ENCODE data around the gene HYDIN. TPM values are rescaled to one million over a fixed set of nuclear protein-coding genes. Genes with fewer than 3 reads are reported as not detected.

Gene HYDIN
- total and polyA plus RNA-seq, 2 donors (not counting 1 experiment from before 2014, with no cell fraction given), result 0.54 to 1.7 TPM

- no peak overlapping the region for H2AFZ ChIP-seq (ENCODE audit: low read length)
- DNase-seq (ENCODE audit: low read depth in 2 of 2), result no peak
- H3K79me2 ChIP-seq (ENCODE audit: control insufficient read depth, insufficient read depth, low read length), result peaks cover 47% of the 10 kb centered on the region
- TF ChIP-seq CTCF (conservative IDR thresholded peaks at IDR 0.05 in 1 of 2, IDR thresholded peaks at IDR 0.05 in 1 of 2; ENCODE audit: low read depth in 1 of 2, low read length in 2 of 2) (no peak), EZH2 (IDR thresholded peaks at IDR 0.05; ENCODE audit: low read length, missing control alignments) (no peak)
- no peak overlapping the region for H3K4me2 ChIP-seq (ENCODE audit: extremely low read depth, insufficient read depth, low read length)
- H3K4me1 ChIP-seq (ENCODE audit: control insufficient read depth, extremely low read depth, insufficient read depth, low read length), result no peaks in the 10 kb centered on the region
- no peaks in the 10 kb centered on the region for H4K20me1 ChIP-seq (ENCODE audit: control insufficient read depth, extremely low read depth, insufficient read depth, low read length)
- H3K27me3 ChIP-seq (ENCODE audit: control insufficient read depth, insufficient read depth, low read length), result no peaks in the 10 kb centered on the region
- H3K27ac ChIP-seq (ENCODE audit: insufficient read depth, low read length), result no peak overlapping the region
- H3K9me3 ChIP-seq (ENCODE audit: control insufficient read depth, insufficient read depth, low read depth, low read length), result no peaks in the 10 kb centered on the region
- H3K9ac ChIP-seq (ENCODE audit: insufficient read depth, low read length), result no peak overlapping the region
- no peaks in the 10 kb centered on the region for H3K36me3 ChIP-seq (ENCODE audit: control insufficient read depth, insufficient read depth, low read length)
- H3K4me3 ChIP-seq (replicated peaks in 1 of 4; ENCODE audit: control extremely low read depth in 1 of 4, insufficient read depth in 1 of 4, low read depth in 3 of 4, low read length in 4 of 4), result no peak overlapping the region
Observed at GRCh38 chr16:70793851-70794502, 436.5 kb downstream of the HYDIN start.

- Histone ChIP-seq H3K4me3 (replicated peaks in 1 of 4; ENCODE audit: control extremely low read depth in 1 of 4, insufficient read depth in 1 of 4, low read depth in 3 of 4, low read length in 4 of 4) (no peak overlapping the region), H3K36me3 (ENCODE audit: control insufficient read depth, insufficient read depth, low read length) (peaks cover under 1% of the 10 kb centered on the region), H4K20me1 (ENCODE audit: control insufficient read depth, extremely low read depth, insufficient read depth, low read length) (no peaks in the 10 kb centered on the region), H3K4me1 (ENCODE audit: control insufficient read depth, extremely low read depth, insufficient read depth, low read length) (no peaks in the 10 kb centered on the region), H3K9me3 (ENCODE audit: control insufficient read depth, insufficient read depth, low read depth, low read length) (no peaks in the 10 kb centered on the region), H2AFZ (ENCODE audit: low read length) (no peak overlapping the region), H3K27ac (ENCODE audit: insufficient read depth, low read length) (no peak overlapping the region), H3K27me3 (ENCODE audit: control insufficient read depth, insufficient read depth, low read length) (no peaks in the 10 kb centered on the region), H3K4me2 (ENCODE audit: extremely low read depth, insufficient read depth, low read length) (no peak overlapping the region), H3K79me2 (ENCODE audit: control insufficient read depth, insufficient read depth, low read length) (peaks cover 28% of the 10 kb centered on the region), H3K9ac (ENCODE audit: insufficient read depth, low read length) (no peak overlapping the region)
- TF ChIP-seq CTCF (conservative IDR thresholded peaks at IDR 0.05 in 1 of 2, IDR thresholded peaks at IDR 0.05 in 1 of 2; ENCODE audit: low read depth in 1 of 2, low read length in 2 of 2), result no peak
- TF ChIP-seq EZH2 (IDR thresholded peaks at IDR 0.05; ENCODE audit: low read length, missing control alignments), result no peak
- DNase-seq (ENCODE audit: low read depth in 2 of 2), result no peak
Observed at GRCh38 chr16:70790815-70791214, 439.7 kb downstream of the HYDIN start.

- Histone ChIP-seq H3K27ac (ENCODE audit: insufficient read depth, low read length) (no peak overlapping the region), H2AFZ (ENCODE audit: low read length) (no peak overlapping the region)
Observed at GRCh38 chr16:70789595-70790447, 440.7 kb downstream of the HYDIN start.

More at GRCh38 chr16:70789595-70790447, 440.7 kb downstream of the HYDIN start:
- no peaks in the 10 kb centered on the region for H4K20me1 ChIP-seq (ENCODE audit: control insufficient read depth, extremely low read depth, insufficient read depth, low read length)
- no peaks in the 10 kb centered on the region for H3K9me3 ChIP-seq (ENCODE audit: control insufficient read depth, insufficient read depth, low read depth, low read length)
- no peaks in the 10 kb centered on the region for H3K27me3 ChIP-seq (ENCODE audit: control insufficient read depth, insufficient read depth, low read length)
- no peak for DNase-seq (ENCODE audit: low read depth in 2 of 2)
- peaks cover 4% of the 10 kb centered on the region for H3K36me3 ChIP-seq (ENCODE audit: control insufficient read depth, insufficient read depth, low read length)
- no peak overlapping the region for H3K9ac ChIP-seq (ENCODE audit: insufficient read depth, low read length)
- no peak for TF ChIP-seq CTCF (conservative IDR thresholded peaks at IDR 0.05 in 1 of 2, IDR thresholded peaks at IDR 0.05 in 1 of 2; ENCODE audit: low read depth in 1 of 2, low read length in 2 of 2)
- no peak for TF ChIP-seq EZH2 (IDR thresholded peaks at IDR 0.05; ENCODE audit: low read length, missing control alignments)
- H3K4me1 ChIP-seq (ENCODE audit: control insufficient read depth, extremely low read depth, insufficient read depth, low read length), result no peaks in the 10 kb centered on the region
- no peak overlapping the region for H3K4me3 ChIP-seq (replicated peaks in 1 of 4; ENCODE audit: control extremely low read depth in 1 of 4, insufficient read depth in 1 of 4, low read depth in 3 of 4, low read length in 4 of 4)
- H3K4me2 ChIP-seq (ENCODE audit: extremely low read depth, insufficient read depth, low read length), result no peak overlapping the region
- peaks cover 24% of the 10 kb centered on the region for H3K79me2 ChIP-seq (ENCODE audit: control insufficient read depth, insufficient read depth, low read length)

All from fibroblast of lung (primary cell).